Thyroid gland (tissue), 4 donors: ENCODE data around the gene CD320. TPM values are rescaled to one million over a fixed set of nuclear protein-coding genes. Genes with fewer than 3 reads are reported as not detected.
A peak's percentile ranks its signal among the peaks of the same experiment; 100 is the strongest.
"Not testable (repeated sequence)": the region's sequence is repeated elsewhere in the genome, so short reads cannot be mapped to it uniquely, and the experiment has no call there.

ENCODE experiments used
- DNase-seq, 2 donors: peaks; one replicate each; pipeline ENCODE4 v3.0.0-alpha.2; 2019
- H3K27ac ChIP-seq, 3 donors: fragments of 200-600 bp; sonication (generic); 1 replicate in 2 of 3; 2 replicates in 1 of 3; pipeline ENCODE4 v1.5.1; 2016 to 2019; ENCODE audit warnings: mild to moderate bottlenecking in 1 of 3, moderate library complexity in 1 of 3
- H3K27me3 ChIP-seq: fragments of 200-600 bp; sonication (generic); one replicate; pipeline ENCODE4 v1.5.1; 2019
- H3K36me3 ChIP-seq, 2 donors: fragments of 200-600 bp; sonication (generic); one replicate each; pipeline ENCODE4 v1.5.1; 2016 to 2019
- H3K4me1 ChIP-seq, 2 donors: fragments of 200-600 bp; sonication (generic); one replicate each; pipeline ENCODE4 v1.5.1; 2017 to 2019
- H3K4me3 ChIP-seq, 3 donors: fragments of 200-600 bp; sonication (generic); replicated peaks in 1 of 3; 1 replicate in 2 of 3; 2 replicates in 1 of 3; pipeline ENCODE4 v1.5.1; 2016; ENCODE audit warnings: mild to moderate bottlenecking in 1 of 3
- H3K9me3 ChIP-seq: fragments of 200-600 bp; sonication (generic); one replicate; pipeline ENCODE4 v1.5.1; 2017
- POLR2A ChIP-seq, 2 donors: fragments of 450-650 bp; IDR thresholded peaks; one replicate each; pipeline ENCODE4 v1.6.1; 2017; ENCODE audit warnings: antibody characterized with exemption in 2 of 2, mild to moderate bottlenecking in 2 of 2, moderate library complexity in 1 of 2
- WGBS, 2 donors: methylation state at CpG; one replicate each; pipeline ENCODE4 v1.1.5; 2017; 5-methylcytosine and 5-hydroxymethylcytosine counted together
- intact Hi-C: fragments of 100-400 bp; cut with DNase I; formaldehyde crosslinking; loops from one replicate; pipeline ENCODE4 v1.15.1; 2023
- total RNA-seq, 4 donors: library from RNA; depleted of rRNA; stranded (reverse); fragments of >200 nt; gene quantifications; one replicate each; pipeline ENCODE4 v1.2.3, GENCODE V29; 2016
- TF ChIP-seq, protein P1 (sequence below), 6 experiments: fragments of 200-600 bp in 3 of 6; fragments of 450-650 bp in 3 of 6; sonication (generic) in 3 of 6; IDR thresholded peaks; one replicate each; pipeline ENCODE4 v1.5.1; 2016 to 2019; ENCODE audit warnings: antibody characterized with exemption in 6 of 6, mild to moderate bottlenecking in 2 of 6, inconsistent platforms in 1 of 6, moderate library complexity in 1 of 6

The CD320 gene
- total RNA-seq, 4 donors from 2014 or later = 20.8 to 114 (median 74.0) TPM

DNA sequence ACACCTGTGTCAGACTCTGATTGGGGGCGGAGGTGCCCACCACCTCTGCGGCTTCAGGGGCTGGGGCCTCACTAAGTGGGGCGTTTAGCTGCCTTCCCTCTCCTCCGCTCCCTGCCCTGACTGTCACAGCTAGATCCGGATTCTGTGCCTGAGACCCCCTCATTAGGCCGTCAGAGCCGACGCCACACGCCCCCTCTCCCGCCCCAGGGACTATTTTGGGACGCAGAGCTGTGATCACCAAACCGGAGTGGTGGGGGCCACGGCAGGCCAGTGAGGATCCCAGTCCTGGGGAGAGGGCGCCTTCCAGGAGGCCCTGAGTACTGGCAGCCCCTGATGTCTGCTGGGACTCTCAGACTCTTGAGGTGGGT lies 34.1 kb upstream of the CD320 start:
- Histone ChIP-seq H3K9me3 (no peaks in the 10 kb centered on the region), H3K4me3 (peak overlapping the region in 1 of 3 donors; percentile 55), H3K27me3 (no peaks in the 10 kb centered on the region), H3K4me1 (peaks cover 6 to 8% of the 10 kb centered on the region in 2 donors), H3K27ac (peak overlapping the region; percentile 54 to 81 (median 73)), H3K36me3 (no peaks in the 10 kb centered on the region)
- intact Hi-C loops = loop anchor here (10.0 kb wide), 1 partner anchor 103 kb away; the partner anchor contains the start of gene HNRNPM
- 35 to 53% methylated on average over 6 to 9 of the region's 14 CpGs for WGBS, 2 donors
- TF ChIP-seq POLR2A (IDR thresholded peaks at IDR 0.05) = no peak
- TF ChIP-seq, protein P1, sequence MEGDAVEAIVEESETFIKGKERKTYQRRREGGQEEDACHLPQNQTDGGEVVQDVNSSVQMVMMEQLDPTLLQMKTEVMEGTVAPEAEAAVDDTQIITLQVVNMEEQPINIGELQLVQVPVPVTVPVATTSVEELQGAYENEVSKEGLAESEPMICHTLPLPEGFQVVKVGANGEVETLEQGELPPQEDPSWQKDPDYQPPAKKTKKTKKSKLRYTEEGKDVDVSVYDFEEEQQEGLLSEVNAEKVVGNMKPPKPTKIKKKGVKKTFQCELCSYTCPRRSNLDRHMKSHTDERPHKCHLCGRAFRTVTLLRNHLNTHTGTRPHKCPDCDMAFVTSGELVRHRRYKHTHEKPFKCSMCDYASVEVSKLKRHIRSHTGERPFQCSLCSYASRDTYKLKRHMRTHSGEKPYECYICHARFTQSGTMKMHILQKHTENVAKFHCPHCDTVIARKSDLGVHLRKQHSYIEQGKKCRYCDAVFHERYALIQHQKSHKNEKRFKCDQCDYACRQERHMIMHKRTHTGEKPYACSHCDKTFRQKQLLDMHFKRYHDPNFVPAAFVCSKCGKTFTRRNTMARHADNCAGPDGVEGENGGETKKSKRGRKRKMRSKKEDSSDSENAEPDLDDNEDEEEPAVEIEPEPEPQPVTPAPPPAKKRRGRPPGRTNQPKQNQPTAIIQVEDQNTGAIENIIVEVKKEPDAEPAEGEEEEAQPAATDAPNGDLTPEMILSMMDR (IDR thresholded peaks at IDR 0.05) = no peak
- DNase-seq = no peak

DNA sequence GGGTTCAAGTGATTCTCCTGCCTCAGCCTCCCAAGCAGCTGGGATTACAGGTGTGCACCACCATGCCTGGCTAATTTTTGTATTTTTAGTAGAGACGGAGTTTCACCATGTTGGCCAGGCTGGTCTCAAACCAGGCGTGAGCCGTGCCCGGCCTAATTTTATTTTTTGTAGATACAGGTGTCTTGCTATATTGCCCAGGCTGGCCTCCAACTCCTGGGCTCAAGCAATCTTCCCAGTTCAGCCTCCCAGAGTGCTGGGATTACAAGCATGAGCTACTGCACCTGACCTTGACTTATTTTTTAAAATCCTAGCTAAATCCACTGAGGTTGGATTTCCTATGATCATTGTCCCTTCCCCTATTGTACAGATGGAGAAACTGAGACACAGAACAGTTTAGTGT lies 33.3 kb upstream of the CD320 start:
- not testable (repeated sequence) for DNase-seq, H3K4me3 ChIP-seq, H3K36me3 ChIP-seq, H3K4me1 ChIP-seq, H3K27me3 ChIP-seq, H3K9me3 ChIP-seq
- intact Hi-C loops = loop anchor here (10.0 kb wide), 1 partner anchor 103 kb away; the partner anchor contains the start of gene HNRNPM
- peak overlapping the region in 1 of 3 donors; percentile 73 for H3K27ac ChIP-seq
- WGBS, 2 donors = 88 to 96% methylated on average over 4 of the region's 4 CpGs

DNA sequence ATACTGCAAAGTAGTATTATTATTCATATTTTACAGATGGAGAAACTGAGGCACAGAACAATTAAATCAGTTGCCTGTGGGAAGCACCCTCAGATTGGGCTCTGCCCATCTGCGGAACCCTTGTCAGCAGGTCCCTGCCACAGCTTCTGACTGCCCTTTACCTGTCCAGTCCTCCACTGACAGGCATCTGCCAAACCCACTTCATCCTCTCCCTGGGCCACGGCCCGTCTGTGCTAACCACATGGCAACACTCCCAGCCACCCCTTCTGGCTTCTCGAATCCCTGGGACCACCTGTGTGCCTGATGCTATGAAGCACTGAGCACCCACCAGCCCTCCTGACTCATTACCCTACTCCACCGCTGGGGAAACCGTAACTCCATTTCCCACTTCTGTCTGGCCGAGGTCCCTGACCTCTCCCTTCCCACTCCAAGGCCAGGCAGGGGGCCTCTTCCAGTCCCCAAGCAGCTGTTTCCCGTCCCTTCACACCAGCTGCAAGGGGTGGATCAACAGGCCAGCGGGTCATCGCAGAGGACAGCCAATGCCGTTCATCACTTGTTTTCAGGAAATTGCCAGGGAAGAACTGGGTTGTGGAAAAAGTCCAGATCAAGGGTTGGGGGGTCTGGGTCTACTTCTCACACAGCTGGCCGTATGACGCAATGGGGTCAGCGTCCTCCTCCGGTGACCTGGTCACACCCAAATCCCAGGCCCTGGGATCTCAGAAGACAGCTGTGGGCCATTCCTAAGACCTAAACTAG lies 32.4 kb upstream of the CD320 start:
- intact Hi-C loops = loop anchor here (10.0 kb wide), 1 partner anchor 104 kb away; the partner anchor contains the start of gene HNRNPM
- no peak for TF ChIP-seq POLR2A (IDR thresholded peaks at IDR 0.05)
- TF ChIP-seq, protein P1 (IDR thresholded peaks at IDR 0.05) = peak in 1 of 6 experiments; percentile 11
- no peaks in the 10 kb centered on the region for H3K9me3 ChIP-seq
- peak; percentile 32 to 40 for DNase-seq
- peak overlapping the region in 1 of 3 donors; percentile 73 for H3K27ac ChIP-seq
- H3K4me3 ChIP-seq = no peak overlapping the region
- 46 to 56% methylated on average over 15 of the region's 15 CpGs for WGBS, 2 donors
- H3K4me1 ChIP-seq = peaks cover 6 to 8% of the 10 kb centered on the region in 2 donors
- H3K27me3 ChIP-seq = no peaks in the 10 kb centered on the region
- no peaks in the 10 kb centered on the region for H3K36me3 ChIP-seq

DNA sequence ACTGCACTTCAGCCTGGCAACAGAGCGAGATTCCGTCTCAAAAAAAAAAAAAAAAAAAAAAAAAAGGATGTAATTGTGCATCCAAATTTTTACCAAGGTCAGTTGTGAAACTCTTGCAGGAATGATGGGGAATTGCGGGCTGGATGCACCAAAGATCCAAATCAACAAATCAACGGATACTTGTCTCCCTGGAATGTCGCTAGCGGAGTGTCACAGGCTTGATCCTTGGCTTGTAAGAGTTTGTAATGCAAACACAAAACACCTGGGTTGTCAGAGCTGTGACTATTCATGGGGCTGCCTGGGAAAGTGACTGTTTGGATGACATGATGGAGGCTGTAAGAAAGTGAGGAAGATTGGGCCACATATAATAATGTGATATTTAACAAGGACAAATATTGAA lies 30.7 kb upstream of the CD320 start:
- H3K9me3 ChIP-seq = no peaks in the 10 kb centered on the region
- peaks cover 8 to 16% of the 10 kb centered on the region in 2 donors for H3K4me1 ChIP-seq

DNA sequence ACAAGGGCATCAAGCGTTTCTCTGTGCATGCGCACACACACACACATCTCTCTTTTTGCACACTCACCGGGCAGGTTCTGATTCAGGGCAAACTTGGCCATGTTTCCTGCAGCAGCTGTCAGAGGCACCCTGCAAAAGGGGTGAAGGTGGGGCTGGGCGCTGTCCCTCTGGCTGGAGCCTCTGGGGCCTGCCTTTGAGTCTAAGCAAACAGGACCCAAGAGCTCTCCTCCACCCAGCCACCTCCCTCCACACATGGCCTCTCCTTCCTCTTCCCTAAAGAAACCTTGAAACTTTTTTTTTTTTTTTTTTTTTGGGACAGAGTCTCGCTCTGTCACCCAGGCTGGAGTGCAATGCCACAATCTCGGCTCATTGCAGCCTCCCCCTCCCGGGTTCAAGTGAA lies 29.6 kb upstream of the CD320 start:
- intact Hi-C loops = loop anchor here (10.0 kb wide), 1 partner anchor 247 kb away; no protein-coding TSS in a partner anchor
- H3K4me1 ChIP-seq = peaks cover 2 to 24% of the 10 kb centered on the region in 2 donors
- H3K4me3 ChIP-seq = no peak overlapping the region
- no peaks in the 10 kb centered on the region for H3K9me3 ChIP-seq
- no peaks in the 10 kb centered on the region for H3K36me3 ChIP-seq
- no peak overlapping the region for H3K27ac ChIP-seq
- DNase-seq = no peak
- H3K27me3 ChIP-seq = no peaks in the 10 kb centered on the region
- TF ChIP-seq POLR2A (IDR thresholded peaks at IDR 0.05) = no peak
- TF ChIP-seq, protein P1 (IDR thresholded peaks at IDR 0.05) = no peak
- WGBS, 2 donors = 72 to 78% methylated on average over 7 of the region's 7 CpGs

More for the DNA sequence above, 30.7 kb upstream of the CD320 start:
- TF ChIP-seq, protein P1 (IDR thresholded peaks at IDR 0.05) = no peak
- no peak for TF ChIP-seq POLR2A (IDR thresholded peaks at IDR 0.05)
- intact Hi-C loops = loop anchor here (10.0 kb wide), 1 partner anchor 246 kb away; no protein-coding TSS in a partner anchor
- H3K27me3 ChIP-seq = no peaks in the 10 kb centered on the region
- WGBS, 2 donors = 49 to 59% methylated on average over 6 of the region's 6 CpGs
- DNase-seq = no peak
- H3K36me3 ChIP-seq = no peaks in the 10 kb centered on the region
- no peak overlapping the region for H3K27ac ChIP-seq
- no peak overlapping the region for H3K4me3 ChIP-seq
